IMR-90 (cell line): ENCODE measurements around the gene SERPINC1. TPM values are rescaled to one million over a fixed set of nuclear protein-coding genes. Genes with fewer than 3 reads are reported as not detected.

Experiments used
- ATAC-seq: fragments of 200-7000 bp; cut with Tn5 transposase; 2 replicates; pipeline ENCODE4 v1.9.1; 2020; ENCODE audit warnings: low read depth, mild to moderate bottlenecking, moderate library complexity
- BruUV-seq: library from RNA; stranded (reverse); fragments of 400-500 nt; replicated peaks from 2 replicates; lab custom pipeline; 2021; lab: Mats Ljungman, UMichigan
- CTCF ChIA-PET: fragments of 300-600 bp; formaldehyde crosslinking; extraction: SDS; loops from one replicate; lab custom pipeline; 2021; ENCODE audit warnings: antibody characterized with exemption; lab: Yijun Ruan, JAX
- POLR2A ChIA-PET: fragments of 300-600 bp; sonication (Branson Sonifier 250); formaldehyde crosslinking; loops from one replicate; lab custom pipeline; 2022; ENCODE audit warnings: antibody characterized with exemption; ENCODE audit not compliant: unreplicated experiment; lab: Charles Lee
- DNase-seq: peaks from one replicate; pipeline ENCODE4 v3.0.0; 2013
- H2AFZ ChIP-seq: replicated peaks from 2 replicates; pipeline ENCODE3; 2013; ENCODE audit warnings: low read length, mild to moderate bottlenecking; ENCODE audit not compliant: poor library complexity
- H2AK5ac ChIP-seq: 2 replicates; pipeline ENCODE4 v1.6.1; 2013; ENCODE audit warnings: low read depth, low read length, inconsistent platforms
- H2AK9ac ChIP-seq: replicated peaks from 2 replicates; pipeline ENCODE3; 2013; ENCODE audit warnings: mild to moderate bottlenecking, low read depth, low read length, moderate library complexity; ENCODE audit not compliant: poor library complexity
- H2BK120ac ChIP-seq: 2 replicates; pipeline ENCODE4 v1.6.1; 2013; ENCODE audit warnings: low read depth, low read length, inconsistent platforms
- H2BK15ac ChIP-seq: 3 replicates; pipeline ENCODE4 v1.6.1; 2013; ENCODE audit warnings: low read depth, low read length, inconsistent platforms
- H2BK20ac ChIP-seq: 2 replicates; pipeline ENCODE4 v1.6.1; 2013; ENCODE audit warnings: low read depth, mild to moderate bottlenecking, inconsistent platforms, low read length, moderate library complexity
- H2BK5ac ChIP-seq: 2 replicates; pipeline ENCODE4 v1.6.1; 2013; ENCODE audit warnings: mild to moderate bottlenecking, low read depth, low read length, inconsistent platforms; ENCODE audit not compliant: poor library complexity, severe bottlenecking
- H3K14ac ChIP-seq: replicated peaks from 2 replicates; pipeline ENCODE4 v1.6.1; 2013; ENCODE audit warnings: low read depth, low read length, inconsistent platforms
- H3K18ac ChIP-seq: 2 replicates; pipeline ENCODE4 v1.6.1; 2013; ENCODE audit warnings: low read depth, low read length, control low read depth
- H3K23ac ChIP-seq: 2 replicates; pipeline ENCODE4 v1.6.1; 2013; ENCODE audit warnings: low read depth, low read length, inconsistent platforms
- H3K27ac ChIP-seq: 2 replicates; pipeline ENCODE4 v1.5.1; 2013; ENCODE audit warnings: mild to moderate bottlenecking, control low read depth, low read length; ENCODE audit not compliant: insufficient read depth
- H3K27me3 ChIP-seq: 2 replicates; pipeline ENCODE4 v1.6.1; 2013; ENCODE audit warnings: low read length; ENCODE audit not compliant: control insufficient read depth, insufficient read depth
- H3K36me3 ChIP-seq: 2 replicates; pipeline ENCODE4 v1.6.1; 2013; ENCODE audit warnings: low read length, mixed read lengths; ENCODE audit not compliant: control insufficient read depth, insufficient read depth
- H3K4ac ChIP-seq: 2 replicates; pipeline ENCODE4 v1.6.1; 2013; ENCODE audit warnings: low read depth, low read length, inconsistent platforms
- H3K4me1 ChIP-seq: 2 replicates; pipeline ENCODE4 v1.6.1; 2013; ENCODE audit warnings: low read length, mixed read lengths; ENCODE audit not compliant: control insufficient read depth, insufficient read depth
- H3K4me2 ChIP-seq: 2 replicates; pipeline ENCODE4 v1.6.1; 2013; ENCODE audit warnings: low read depth, mild to moderate bottlenecking, control low read depth, low read length, moderate library complexity
- H3K4me3 ChIP-seq: 2 replicates; pipeline ENCODE4 v1.5.1; 2013; ENCODE audit warnings: low read depth, mild to moderate bottlenecking, control low read depth, low read length, moderate library complexity; ENCODE audit not compliant: insufficient read depth
- H3K56ac ChIP-seq: 2 replicates; pipeline ENCODE4 v1.6.1; 2013; ENCODE audit warnings: low read length, inconsistent platforms; ENCODE audit not compliant: insufficient read depth; ENCODE audit errors: extremely low read depth
- H3K79me1 ChIP-seq, 2 experiments: 2 replicates each; pipeline ENCODE4 v1.6.1; 2013; ENCODE audit warnings: low read length in 2 of 2, inconsistent platforms in 1 of 2, low read depth in 1 of 2
- H3K9ac ChIP-seq: 2 replicates; pipeline ENCODE4 v1.6.1; 2013; ENCODE audit warnings: low read depth, low read length, control low read depth
- H3K9me1 ChIP-seq: 2 replicates; pipeline ENCODE4 v1.6.1; 2013; ENCODE audit warnings: low read length, inconsistent platforms; ENCODE audit not compliant: insufficient read depth
- H3K9me3 ChIP-seq: 2 replicates; pipeline ENCODE4 v1.6.1; 2013; ENCODE audit warnings: low read length; ENCODE audit not compliant: control insufficient read depth, insufficient read depth
- H4K20me1 ChIP-seq: 2 replicates; pipeline ENCODE4 v1.6.1; 2013; ENCODE audit warnings: low read length, inconsistent platforms; ENCODE audit not compliant: insufficient read depth
- H4K5ac ChIP-seq: 2 replicates; pipeline ENCODE4 v1.6.1; 2013; ENCODE audit warnings: mild to moderate bottlenecking, low read depth, low read length, control low read depth
- H4K8ac ChIP-seq, 2 experiments: 2 replicates each; pipeline ENCODE4 v1.6.1; 2013; ENCODE audit warnings: low read depth in 2 of 2, low read length in 2 of 2, control low read depth in 1 of 2, inconsistent platforms in 1 of 2
- H4K91ac ChIP-seq: 2 replicates; pipeline ENCODE4 v1.6.1; 2013; ENCODE audit warnings: low read depth, low read length, inconsistent platforms; ENCODE audit not compliant: insufficient read depth
- ELK1 ChIP-seq: fragments of 150-350 bp; IDR thresholded peaks from 2 replicates; pipeline ENCODE4 v1.6.1; 2016; ENCODE audit warnings: low read depth, mild to moderate bottlenecking, low read length, moderate library complexity, borderline replicate concordance
- MXI1 ChIP-seq: IDR thresholded peaks from 2 replicates; pipeline ENCODE4 v1.6.1; 2012; ENCODE audit warnings: low read depth, mild to moderate bottlenecking, low read length, moderate library complexity, borderline replicate concordance
- WGBS, 2 experiments: methylation state at CpG; one replicate each; pipeline versions ENCODE4 v1.1.5 to v1.1.7; 2013; ENCODE audit warnings: missing lambda C conversion rate in 2 of 2; ENCODE audit not compliant: insufficient read length in 1 of 2; ENCODE audit errors: extremely low coverage in 2 of 2; 5-methylcytosine and 5-hydroxymethylcytosine counted together
- dilution Hi-C: fragments of 300-500 bp; cut with HindIII; formaldehyde crosslinking; loops from one replicate; pipeline ENCODE4 v1.14.3; 2018; ENCODE audit warnings: low sequenced_read_pairs; ENCODE audit not compliant: unreplicated experiment
- in situ Hi-C: fragments of 300-500 bp; cut with MboI; formaldehyde crosslinking; loops from 3 replicates; pipeline ENCODE4 v1.14.3; 2019; ENCODE audit warnings: low sequenced_read_pairs, inconsistent platforms, mixed read lengths
- intact Hi-C: fragments of 100-400 bp; cut with micrococcal nuclease; formaldehyde crosslinking; loops from 2 replicates; pipeline ENCODE4 v1.10.0; 2022
- polyA plus RNA-seq, 3 experiments: library from polyadenylated mRNA; depleted of rRNA; stranded (reverse); fragments of >200 nt; gene quantifications; 2 replicates each; pipeline ENCODE4 v1.2.3, GENCODE V29; 2012; ENCODE audit warnings: low replicate concordance in 1 of 3
- total RNA-seq: library from RNA; depleted of rRNA; stranded (reverse); fragments of >200 nt; gene quantifications from 2 replicates; pipeline ENCODE4 v1.2.3, GENCODE V29; 2012

The SERPINC1 gene
- total and polyA plus RNA-seq, 2 of the 4 experiments (the other 2 are of a cell fraction), result not detected

GRCh38 chr1:173948594-173948993, 31.5 kb upstream of the SERPINC1 start:
- H3K4me2 ChIP-seq, result no peak overlapping the region
- in situ Hi-C loops (loop anchor here (25.0 kb wide), 1 partner anchor 1211 kb away; no protein-coding TSS in a partner anchor), intact Hi-C loops (no loop called here), dilution Hi-C loops (no loop called here)
- no peak overlapping the region for H3K56ac ChIP-seq
- H3K4ac ChIP-seq, result no peak overlapping the region
- ChIA-PET CTCF (no interaction called here), POLR2A (no interaction called here)
- H2BK15ac ChIP-seq, result no peak overlapping the region
- H4K91ac ChIP-seq, result no peak overlapping the region
- no peak overlapping the region for H2AK9ac ChIP-seq
- H2AK5ac ChIP-seq, result no peak overlapping the region
- no peak overlapping the region for H3K27ac ChIP-seq
- H3K23ac ChIP-seq, result no peak overlapping the region
- no peaks in the 10 kb centered on the region for H3K9me1 ChIP-seq
- WGBS, 2 experiments, result no CpG with 5 or more reads among the region's 4 CpGs
- H3K18ac ChIP-seq, result no peak overlapping the region
- H3K36me3 ChIP-seq, result peaks cover 47% of the 10 kb centered on the region
- DNase-seq (no peak), ATAC-seq (no peak)
- H3K9me3 ChIP-seq, result no peaks in the 10 kb centered on the region
- no peak overlapping the region for H3K14ac ChIP-seq
- no TSS peak for BruUV-seq
- no peak overlapping the region for H2BK20ac ChIP-seq
- H3K9ac ChIP-seq, result no peak overlapping the region
- H2BK5ac ChIP-seq, result no peak overlapping the region
- no peak overlapping the region for H2BK120ac ChIP-seq
- H4K20me1 ChIP-seq, result no peaks in the 10 kb centered on the region; the same call in 1 of the 2 replicates
- no peak overlapping the region for H2AFZ ChIP-seq
- no peak overlapping the region for H4K8ac ChIP-seq
- no peaks in the 10 kb centered on the region for H3K4me1 ChIP-seq
- H3K79me1 ChIP-seq, result peaks cover 7 to 11% of the 10 kb centered on the region in 2 experiments
- no peak overlapping the region for H4K5ac ChIP-seq
- no peak overlapping the region for H3K4me3 ChIP-seq
- no peak for TF ChIP-seq ELK1
- no peak for TF ChIP-seq MXI1
- H3K27me3 ChIP-seq, result no peaks in the 10 kb centered on the region
